Choroid plexus epithelial cell (primary cell): ENCODE data around the gene TNFRSF1A.

Source experiments
- DNase-seq: peaks from one replicate; pipeline ENCODE4 v3.0.0-alpha.2; 2010; ENCODE audit warnings: low read depth
- H3K4me3 ChIP-seq: 2 replicates; pipeline ENCODE4 v1.5.1; 2011; ENCODE audit warnings: low read depth, mild to moderate bottlenecking, control low read depth, low read length, moderate library complexity
- TF ChIP-seq, protein P1 (sequence below): conservative IDR thresholded peaks from 2 replicates; pipeline ENCODE4 v1.5.1; 2011; ENCODE audit warnings: low read depth, mild to moderate bottlenecking, control low read depth, inconsistent platforms, low read length, moderate library complexity

The TNFRSF1A gene

DNA sequence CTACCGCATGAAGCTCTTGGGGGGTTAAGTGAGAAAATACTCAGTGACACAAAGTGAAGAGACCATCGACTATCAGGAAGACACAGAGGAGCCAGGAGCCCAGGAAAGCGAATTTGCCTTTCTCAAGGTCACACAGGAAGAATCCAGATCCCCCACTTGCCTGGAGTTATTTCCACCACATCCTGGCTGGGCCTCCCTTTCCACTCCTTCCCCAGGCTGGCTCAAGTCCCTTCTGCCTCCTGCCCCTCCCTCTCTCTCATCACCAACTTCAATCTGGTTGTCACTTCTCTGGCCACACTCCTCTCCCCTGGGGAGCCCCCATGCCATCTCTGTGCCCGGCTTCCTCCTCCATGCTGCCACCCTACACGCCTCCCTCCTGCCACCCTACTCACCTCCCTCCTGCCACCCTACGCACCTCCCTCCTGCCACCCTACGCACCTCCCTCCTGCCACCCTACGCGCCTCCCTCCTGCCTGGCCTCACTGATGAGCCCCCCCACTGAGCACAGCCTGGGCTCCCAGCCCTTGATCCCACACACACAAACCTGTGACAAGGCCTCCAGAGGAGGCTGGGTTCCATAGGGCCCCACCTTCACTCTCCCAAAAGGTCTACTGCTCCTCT, 27.1 kb upstream of the TNFRSF1A start:
- DNase-seq, result no peak
- no peak overlapping the region for H3K4me3 ChIP-seq
- TF ChIP-seq, protein P1, sequence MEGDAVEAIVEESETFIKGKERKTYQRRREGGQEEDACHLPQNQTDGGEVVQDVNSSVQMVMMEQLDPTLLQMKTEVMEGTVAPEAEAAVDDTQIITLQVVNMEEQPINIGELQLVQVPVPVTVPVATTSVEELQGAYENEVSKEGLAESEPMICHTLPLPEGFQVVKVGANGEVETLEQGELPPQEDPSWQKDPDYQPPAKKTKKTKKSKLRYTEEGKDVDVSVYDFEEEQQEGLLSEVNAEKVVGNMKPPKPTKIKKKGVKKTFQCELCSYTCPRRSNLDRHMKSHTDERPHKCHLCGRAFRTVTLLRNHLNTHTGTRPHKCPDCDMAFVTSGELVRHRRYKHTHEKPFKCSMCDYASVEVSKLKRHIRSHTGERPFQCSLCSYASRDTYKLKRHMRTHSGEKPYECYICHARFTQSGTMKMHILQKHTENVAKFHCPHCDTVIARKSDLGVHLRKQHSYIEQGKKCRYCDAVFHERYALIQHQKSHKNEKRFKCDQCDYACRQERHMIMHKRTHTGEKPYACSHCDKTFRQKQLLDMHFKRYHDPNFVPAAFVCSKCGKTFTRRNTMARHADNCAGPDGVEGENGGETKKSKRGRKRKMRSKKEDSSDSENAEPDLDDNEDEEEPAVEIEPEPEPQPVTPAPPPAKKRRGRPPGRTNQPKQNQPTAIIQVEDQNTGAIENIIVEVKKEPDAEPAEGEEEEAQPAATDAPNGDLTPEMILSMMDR, result no peak

DNA sequence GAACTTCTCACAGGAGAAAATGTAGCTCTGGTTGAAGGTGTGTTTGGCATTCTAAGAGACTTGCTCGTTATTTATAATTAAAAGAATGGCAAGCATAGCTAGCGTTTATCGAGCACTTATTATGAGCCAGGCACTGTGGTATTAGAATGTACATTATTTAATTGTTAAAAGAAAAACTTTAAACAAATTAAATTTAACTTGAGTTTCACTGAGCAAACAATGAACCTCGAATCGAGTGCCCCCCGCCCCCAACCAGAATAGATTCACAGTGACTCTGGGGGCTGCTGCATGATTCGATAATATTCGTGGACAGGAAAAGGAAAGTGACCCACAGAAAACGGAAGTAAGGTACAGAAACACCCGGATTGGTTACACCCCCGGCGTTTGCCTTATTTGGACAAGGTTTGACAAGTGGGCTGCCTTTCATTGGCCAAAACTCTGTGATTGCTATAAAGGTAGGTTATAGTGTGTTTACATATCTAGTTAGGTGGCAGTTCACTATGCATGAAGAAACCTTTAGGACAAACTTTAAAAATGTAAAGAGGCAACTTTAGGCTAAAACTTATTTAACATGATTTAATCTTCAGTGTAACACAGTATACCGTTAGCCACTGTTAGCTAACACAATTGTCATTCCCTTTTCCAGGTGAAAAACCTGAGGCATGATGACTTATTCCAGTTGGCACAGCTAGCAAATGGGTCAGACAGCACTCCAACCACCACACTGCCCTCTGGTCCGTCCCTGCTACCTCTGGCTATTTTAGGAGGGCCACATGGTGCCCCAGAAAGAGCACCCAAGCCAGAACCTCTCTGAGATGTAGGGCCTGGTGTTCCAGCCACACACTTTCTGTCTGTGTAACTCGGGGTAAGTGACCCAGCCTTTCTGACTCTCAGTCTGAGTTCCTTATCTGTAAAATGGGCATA, 26.4 kb upstream of the TNFRSF1A start:
- DNase-seq, result no peak
- TF ChIP-seq, protein P1, result no peak
- no peak overlapping the region for H3K4me3 ChIP-seq

DNA sequence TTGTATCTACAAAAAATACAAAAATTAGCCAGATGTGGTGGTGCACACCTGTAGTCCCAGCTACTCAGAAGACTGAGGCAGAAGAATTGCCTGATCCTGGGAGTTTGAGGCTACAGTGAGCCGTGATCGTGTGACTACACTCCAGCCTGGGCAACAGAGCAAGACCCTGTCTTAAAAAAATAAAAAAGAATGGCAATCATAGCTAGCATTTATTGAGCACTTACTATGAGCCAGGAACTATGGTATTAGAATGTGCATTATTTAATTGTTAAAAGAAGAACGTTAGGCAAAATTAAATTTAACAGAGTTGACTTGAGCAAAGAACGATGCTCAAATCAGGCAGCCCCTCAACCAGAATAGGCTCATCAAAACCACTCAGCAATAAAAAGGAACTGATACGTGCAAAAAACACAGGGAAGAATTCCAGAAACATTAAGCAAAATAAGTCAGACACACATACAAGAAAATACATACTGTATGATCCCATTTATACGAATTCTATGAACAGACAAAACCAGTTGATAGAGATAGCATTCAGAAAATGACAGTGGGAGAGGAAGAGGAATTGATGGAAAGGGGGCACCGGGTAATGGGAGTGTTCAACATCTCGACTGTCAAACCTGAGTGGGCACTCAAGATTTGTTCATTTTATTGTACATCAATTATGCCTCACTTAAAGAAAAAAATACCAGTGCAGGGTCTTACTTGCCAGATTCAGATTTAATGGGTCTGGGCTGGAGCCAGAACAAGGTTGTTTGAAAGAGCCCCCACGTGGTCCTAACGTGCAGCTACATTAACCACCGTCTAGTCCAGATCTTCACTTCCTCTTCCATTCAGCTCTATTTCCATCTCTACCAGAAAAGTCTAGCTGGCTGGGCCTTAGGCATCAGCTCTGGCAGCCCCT, 25.4 kb upstream of the TNFRSF1A start:
- TF ChIP-seq, protein P1, result peak; percentile 49
- no peak overlapping the region for H3K4me3 ChIP-seq
- peak; percentile 74 for DNase-seq

DNA sequence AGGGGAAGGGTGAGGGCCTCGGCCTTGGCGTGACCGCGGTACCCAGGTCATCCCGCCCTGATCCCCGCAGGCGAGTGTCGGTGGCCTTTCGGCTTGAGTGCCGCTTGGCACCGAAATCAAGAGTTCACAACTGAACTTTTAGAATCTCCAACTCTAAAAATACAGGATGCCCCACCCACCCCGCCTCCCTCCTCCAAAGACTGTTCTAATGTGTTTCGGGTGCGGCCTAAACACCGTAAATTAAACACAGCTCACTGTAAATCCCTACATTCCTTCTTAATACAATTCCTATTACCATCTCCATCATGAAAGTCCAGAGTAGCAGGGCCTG, 22.1 kb upstream of the TNFRSF1A start:
- TF ChIP-seq, protein P1, result no peak
- no peak for DNase-seq
- H3K4me3 ChIP-seq, result peak overlapping the region; percentile 64

DNA sequence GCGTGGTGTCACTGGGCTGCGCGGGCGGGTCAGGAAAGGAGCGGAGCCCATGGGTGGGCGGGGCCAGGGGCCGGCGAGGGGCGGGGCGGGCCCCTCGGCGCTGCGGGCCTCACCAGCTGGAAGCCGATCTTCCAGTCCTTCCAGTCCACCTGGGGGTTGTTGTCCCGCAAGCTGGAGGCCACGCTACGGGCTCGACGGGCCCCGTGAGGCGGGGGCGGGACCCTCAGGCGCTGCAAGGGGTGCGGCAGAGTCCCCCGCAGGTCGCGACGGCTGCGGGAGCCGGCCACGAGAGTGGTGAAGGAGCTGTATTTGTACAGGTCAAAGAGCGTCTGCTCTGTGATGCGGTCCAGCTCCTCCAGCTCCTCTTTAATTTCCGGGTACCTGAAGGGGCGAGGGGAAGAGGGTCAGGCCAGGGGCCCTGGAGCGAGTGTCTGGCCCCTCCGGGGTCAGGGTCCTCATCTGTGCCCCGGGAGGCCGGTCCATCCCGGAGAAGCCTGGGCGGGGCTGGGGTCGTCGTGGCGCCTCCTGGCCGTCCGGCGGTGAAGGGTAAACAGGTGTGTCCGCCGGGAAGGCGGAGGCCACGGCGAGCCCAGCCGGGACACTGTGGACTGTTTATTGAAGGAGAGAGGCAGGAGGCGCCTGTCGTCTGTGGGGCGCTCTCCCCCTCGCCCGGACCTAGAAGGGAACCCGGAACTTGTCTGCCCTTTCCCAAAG, 21.6 kb upstream of the TNFRSF1A start:
- TF ChIP-seq, protein P1, result no peak
- peak overlapping the region; percentile 64 for H3K4me3 ChIP-seq
- DNase-seq, result peak; percentile 57

DNA sequence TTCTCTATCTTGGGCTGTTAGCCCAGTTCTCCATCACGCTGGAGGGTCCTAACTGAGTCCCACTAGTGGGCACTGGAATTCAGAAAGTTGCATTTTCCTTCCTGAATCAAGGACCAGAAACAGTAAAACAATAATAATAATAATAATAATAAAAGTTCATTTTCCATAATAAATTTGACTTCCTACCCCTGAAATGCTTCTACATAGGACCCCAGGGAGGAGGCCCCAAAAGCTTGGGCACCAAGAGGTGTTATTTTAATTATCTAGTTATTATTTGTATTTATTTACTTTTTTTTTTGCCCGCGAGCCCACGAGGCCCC, 21.1 kb upstream of the TNFRSF1A start:
- TF ChIP-seq, protein P1, result no peak
- DNase-seq, result no peak
- peak overlapping the region; percentile 21 for H3K4me3 ChIP-seq
